Esophagus squamous epithelium (tissue), 4 donors: ENCODE data around the gene NR2F1-AS1.

Experiments used
- POLR2A ChIP-seq, 4 donors: fragments of 450-650 bp; IDR thresholded peaks; one replicate each; pipeline ENCODE4 v1.6.1; 2017; ENCODE audit warnings: antibody characterized with exemption in 4 of 4, mild to moderate bottlenecking in 4 of 4, moderate library complexity in 3 of 4
- TF ChIP-seq, protein P1 (sequence below), 6 experiments: fragments of 450-650 bp in 4 of 6; fragments of 200-600 bp in 2 of 6; sonication (generic) in 2 of 6; IDR thresholded peaks; one replicate each; pipeline ENCODE4 v1.5.1; 2016 to 2019; ENCODE audit warnings: antibody characterized with exemption in 6 of 6, mild to moderate bottlenecking in 4 of 6, moderate library complexity in 4 of 6

DNA sequence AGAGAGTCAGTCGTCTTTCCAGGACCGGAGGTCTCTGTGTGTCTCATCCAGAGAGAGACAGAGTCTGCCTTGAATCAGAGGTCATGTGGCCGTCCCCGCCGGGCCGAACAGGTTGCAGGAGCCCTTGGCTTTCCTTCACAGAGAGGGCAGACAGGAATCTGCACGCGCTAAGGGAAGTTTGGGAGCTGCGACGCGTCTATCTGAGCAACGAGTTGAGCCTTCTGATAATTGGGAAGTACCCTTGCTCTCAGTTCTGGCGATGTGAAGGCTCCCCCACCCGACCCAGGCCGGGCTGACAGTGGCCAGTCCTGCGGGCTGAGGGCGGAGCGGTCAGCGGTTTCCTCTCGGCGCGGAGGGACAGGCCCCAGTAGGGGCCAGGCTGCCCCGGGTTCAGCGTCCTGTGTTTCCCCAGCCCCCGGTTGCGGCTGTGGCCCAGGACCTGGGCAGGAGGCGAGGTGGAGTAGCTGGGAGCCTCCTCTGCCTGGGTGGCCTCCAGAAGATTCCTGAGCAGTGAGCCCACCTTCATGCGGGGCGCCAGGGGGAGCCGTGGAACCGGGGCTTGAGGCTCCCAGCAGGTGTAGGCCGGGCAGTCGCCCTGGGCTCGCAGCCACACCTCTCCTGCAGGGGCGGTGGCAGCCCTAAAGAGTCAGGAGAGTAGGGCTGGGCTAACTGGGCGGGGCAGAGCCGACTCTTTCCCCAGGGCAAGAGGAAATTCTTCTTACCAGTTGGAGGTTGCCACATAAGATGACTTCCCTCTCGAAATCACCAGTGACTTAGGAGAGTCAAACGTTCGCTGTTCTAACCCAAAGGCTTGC is 15.9 kb upstream of the NR2F1-AS1 start:
- TF ChIP-seq, protein P1, sequence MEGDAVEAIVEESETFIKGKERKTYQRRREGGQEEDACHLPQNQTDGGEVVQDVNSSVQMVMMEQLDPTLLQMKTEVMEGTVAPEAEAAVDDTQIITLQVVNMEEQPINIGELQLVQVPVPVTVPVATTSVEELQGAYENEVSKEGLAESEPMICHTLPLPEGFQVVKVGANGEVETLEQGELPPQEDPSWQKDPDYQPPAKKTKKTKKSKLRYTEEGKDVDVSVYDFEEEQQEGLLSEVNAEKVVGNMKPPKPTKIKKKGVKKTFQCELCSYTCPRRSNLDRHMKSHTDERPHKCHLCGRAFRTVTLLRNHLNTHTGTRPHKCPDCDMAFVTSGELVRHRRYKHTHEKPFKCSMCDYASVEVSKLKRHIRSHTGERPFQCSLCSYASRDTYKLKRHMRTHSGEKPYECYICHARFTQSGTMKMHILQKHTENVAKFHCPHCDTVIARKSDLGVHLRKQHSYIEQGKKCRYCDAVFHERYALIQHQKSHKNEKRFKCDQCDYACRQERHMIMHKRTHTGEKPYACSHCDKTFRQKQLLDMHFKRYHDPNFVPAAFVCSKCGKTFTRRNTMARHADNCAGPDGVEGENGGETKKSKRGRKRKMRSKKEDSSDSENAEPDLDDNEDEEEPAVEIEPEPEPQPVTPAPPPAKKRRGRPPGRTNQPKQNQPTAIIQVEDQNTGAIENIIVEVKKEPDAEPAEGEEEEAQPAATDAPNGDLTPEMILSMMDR (IDR thresholded peaks at IDR 0.05) = peak in 2 of 6 experiments; percentile 5 to 36
- TF ChIP-seq POLR2A (IDR thresholded peaks at IDR 0.05) = no peak
